Measurements from ENCODE around the gene MGMT.

MGMT gene

GRCh38 chr10:129699722-129700340, 232.8 kb downstream of the MGMT start:
- no peak for TF ChIP-seq CTCF (conservative IDR thresholded peaks at IDR 0.05; ENCODE audit: low read depth)
- no peak overlapping the region for H3K27ac ChIP-seq
- ChIA-PET CTCF (no interaction called here), POLR2A (ENCODE audit: low non-redundant PET) (no interaction called here)
- no peak for DNase-seq (ENCODE audit: low spot score)

- POLR2A ChIA-PET (ENCODE audit: low non-redundant PET) = no interaction called here
- CTCF ChIA-PET = no interaction called here
- no peak for TF ChIP-seq CTCF (conservative IDR thresholded peaks at IDR 0.05; ENCODE audit: low read depth)
- no peak overlapping the region for H3K27ac ChIP-seq
- DNase-seq (ENCODE audit: low spot score) = no peak
Observed at GRCh38 chr10:129702605-129703004, 235.6 kb downstream of the MGMT start.

- TF ChIP-seq CTCF (conservative IDR thresholded peaks at IDR 0.05; ENCODE audit: low read depth) = no peak
- DNase-seq (ENCODE audit: low spot score) = no peak
- ChIA-PET CTCF (no interaction called here), POLR2A (ENCODE audit: low non-redundant PET) (no interaction called here)
- no peak overlapping the region for H3K27ac ChIP-seq
Observed at GRCh38 chr10:129703287-129704137, 236.5 kb downstream of the MGMT start.

GRCh38 chr10:129704225-129704624, 237.2 kb downstream of the MGMT start:
- DNase-seq (ENCODE audit: low spot score) = no peak
- POLR2A ChIA-PET (ENCODE audit: low non-redundant PET) = no interaction called here

GRCh38 chr10:129704786-129705525, 237.9 kb downstream of the MGMT start:
- ChIA-PET CTCF (interaction anchor here (1.0 kb wide), 1 partner anchor 13 kb away, joined by 3 read pairs; no protein-coding TSS in a partner anchor), POLR2A (ENCODE audit: low non-redundant PET) (interaction anchor here (0.7 kb wide), 1 partner anchor 749 kb away, joined by 3 read pairs; no protein-coding TSS in a partner anchor)
- TF ChIP-seq CTCF (conservative IDR thresholded peaks at IDR 0.05; ENCODE audit: low read depth) = no peak
- H3K27ac ChIP-seq = no peak overlapping the region
- DNase-seq (ENCODE audit: low spot score) = no peak

More at GRCh38 chr10:129704225-129704624, 237.2 kb downstream of the MGMT start:
- TF ChIP-seq CTCF (conservative IDR thresholded peaks at IDR 0.05; ENCODE audit: low read depth) = no peak
- CTCF ChIA-PET = no interaction called here
- H3K27ac ChIP-seq = no peak overlapping the region

- no peak overlapping the region for H3K27ac ChIP-seq
- no peak for TF ChIP-seq CTCF (conservative IDR thresholded peaks at IDR 0.05; ENCODE audit: low read depth)
- no peak for DNase-seq (ENCODE audit: low spot score)
- CTCF ChIA-PET = interaction anchor here (1.0 kb wide), 1 partner anchor 12 kb away, joined by 3 read pairs; no protein-coding TSS in a partner anchor
- POLR2A ChIA-PET (ENCODE audit: low non-redundant PET) = interaction anchor here (0.7 kb wide), 1 partner anchor 750 kb away, joined by 3 read pairs; no protein-coding TSS in a partner anchor
Observed at GRCh38 chr10:129705676-129706075, 238.6 kb downstream of the MGMT start.
